Ovary (tissue), 3 donors: ENCODE measurements around the gene EXOC3.

Experiments used
- CTCF ChIP-seq, 3 donors: fragments of 450-650 bp in 2 of 3; fragments of 200-600 bp in 1 of 3; IDR thresholded peaks; one replicate each; pipeline versions ENCODE4 v1.5.1 to v1.8.0; 2016 to 2022; ENCODE audit warnings: antibody characterized with exemption in 3 of 3, mild to moderate bottlenecking in 1 of 3
- EP300 ChIP-seq: sonication (generic); formaldehyde crosslinking; IDR thresholded peaks from one replicate; pipeline ENCODE4 v1.6.1; 2017; ENCODE audit warnings: antibody characterized with exemption
- POLR2A ChIP-seq: fragments of 450-650 bp; IDR thresholded peaks from one replicate; pipeline ENCODE4 v1.6.1; 2017; ENCODE audit warnings: antibody characterized with exemption, mild to moderate bottlenecking, moderate library complexity
- donor health status: DM: no; HTN: no; CAD: no.

GRCh38 chr5:432201-432927, 10.6 kb upstream of the EXOC3 start:
- no peak for TF ChIP-seq CTCF (IDR thresholded peaks at IDR 0.05)
- no peak for TF ChIP-seq POLR2A
- TF ChIP-seq EP300: no peak
